Liver (tissue), 9 donors: ENCODE data around the gene CTTNBP2. TPM values are rescaled to one million over a fixed set of nuclear protein-coding genes. Genes with fewer than 3 reads are reported as not detected.

Experiments
- DNase-seq: peaks from one replicate; pipeline ENCODE4 v3.0.0-alpha.2; 2017; ENCODE audit warnings: low spot score
- H3K27ac ChIP-seq, 2 donors: one replicate each; pipeline ENCODE4 v1.7.0; 2013; ENCODE audit warnings: inconsistent platforms in 2 of 2, low read length in 2 of 2, control low read depth in 1 of 2, low read depth in 1 of 2, mild to moderate bottlenecking in 1 of 2
- H3K27me3 ChIP-seq, 4 donors: one replicate each; pipeline versions ENCODE4 v1.6.1 to v1.7.0; 2013; ENCODE audit warnings: low read length in 3 of 4, inconsistent platforms in 1 of 4, mild to moderate bottlenecking in 1 of 4, moderate library complexity in 1 of 4; ENCODE audit not compliant: control insufficient read depth in 4 of 4, insufficient read depth in 4 of 4
- H3K36me3 ChIP-seq, 4 donors: one replicate each; pipeline versions ENCODE4 v1.6.1 to v1.7.0; 2013; ENCODE audit warnings: low read length in 3 of 4, mild to moderate bottlenecking in 3 of 4, low read depth in 1 of 4, moderate library complexity in 1 of 4; ENCODE audit not compliant: control insufficient read depth in 4 of 4, insufficient read depth in 3 of 4
- H3K4me1 ChIP-seq, 4 donors: one replicate each; pipeline versions ENCODE4 v1.6.1 to v1.7.0; 2013; ENCODE audit warnings: low read length in 3 of 4, mild to moderate bottlenecking in 3 of 4, moderate library complexity in 1 of 4; ENCODE audit not compliant: control insufficient read depth in 4 of 4, insufficient read depth in 4 of 4
- H3K4me3 ChIP-seq, 3 donors: one replicate each; pipeline versions ENCODE4 v1.6.1 to v1.7.0; 2013; ENCODE audit warnings: low read length in 3 of 3, control low read depth in 1 of 3, low read depth in 1 of 3, mild to moderate bottlenecking in 1 of 3
- H3K9ac ChIP-seq, 2 donors: one replicate each; pipeline ENCODE4 v1.7.0; 2013; ENCODE audit warnings: low read length in 2 of 2, mild to moderate bottlenecking in 2 of 2, moderate library complexity in 2 of 2, control low read depth in 1 of 2, low read depth in 1 of 2
- H3K9me3 ChIP-seq, 4 donors: one replicate each; pipeline versions ENCODE4 v1.6.1 to v1.7.0; 2013; ENCODE audit warnings: low read length in 3 of 4; ENCODE audit not compliant: control insufficient read depth in 4 of 4
- FOXA1 ChIP-seq: IDR thresholded peaks from 2 replicates; pipeline ENCODE4 v1.6.1; 2016; ENCODE audit warnings: antibody characterized with exemption
- FOXA2 ChIP-seq: IDR thresholded peaks from 2 replicates; pipeline ENCODE4 v1.6.1; 2016; ENCODE audit warnings: antibody characterized with exemption
- GABPA ChIP-seq, 2 donors: IDR thresholded peaks in 1 of 2; conservative IDR thresholded peaks in 1 of 2; 2 replicates each; pipeline ENCODE4 v1.6.1; 2016; ENCODE audit warnings: antibody characterized with exemption in 2 of 2, mild to moderate bottlenecking in 1 of 2, moderate library complexity in 1 of 2
- HNF4A ChIP-seq, 2 donors: conservative IDR thresholded peaks; 2 replicates each; pipeline ENCODE4 v1.6.1; 2016; ENCODE audit warnings: antibody characterized with exemption in 2 of 2, mild to moderate bottlenecking in 2 of 2
- HNF4G ChIP-seq: IDR thresholded peaks from 2 replicates; pipeline ENCODE4 v1.6.1; 2016; ENCODE audit warnings: antibody characterized with exemption
- JUND ChIP-seq, 2 donors: IDR thresholded peaks; 2 replicates each; pipeline ENCODE4 v1.6.1; 2016; ENCODE audit warnings: antibody characterized with exemption in 2 of 2
- NR2F2 ChIP-seq: IDR thresholded peaks from 2 replicates; pipeline ENCODE4 v1.6.1; 2016; ENCODE audit warnings: antibody characterized with exemption
- RAD21 ChIP-seq, 2 donors: IDR thresholded peaks; 2 replicates each; pipeline ENCODE4 v1.6.1; 2016; ENCODE audit warnings: antibody characterized with exemption in 2 of 2, mild to moderate bottlenecking in 2 of 2
- TAF1 ChIP-seq: conservative IDR thresholded peaks from 2 replicates; pipeline ENCODE4 v1.6.1; 2016; ENCODE audit warnings: antibody characterized with exemption, mild to moderate bottlenecking
- YY1 ChIP-seq: IDR thresholded peaks from 2 replicates; pipeline ENCODE4 v1.6.1; 2016; ENCODE audit warnings: antibody characterized with exemption, mild to moderate bottlenecking
- WGBS: extraction: QIAGEN DNeasy Blood & Tissue Kit; methylation state at CpG from one replicate; pipeline ENCODE4 v1.1.7; 2013; 5-methylcytosine and 5-hydroxymethylcytosine counted together
- polyA plus RNA-seq, 2 donors: library from polyadenylated mRNA; stranded (reverse) in 1 of 2; unstranded in 1 of 2; fragments of 200-250 nt in 1 of 2; fragments of >200 nt in 1 of 2; fragmentation: Nextera tagmentation in 1 of 2; extraction: Ambion mirVana in 1 of 2; gene quantifications; one replicate each; pipeline versions ENCODE4 v1.2.1 to v1.2.3, GENCODE V29; 2013 to 2015
- total RNA-seq, 2 donors: library from RNA; depleted of rRNA; stranded (reverse); fragments of >200 nt; gene quantifications; one replicate each; pipeline ENCODE4 v1.2.3, GENCODE V29; 2014
- TF ChIP-seq, protein P1 (sequence below): fragments of 150-350 bp; IDR thresholded peaks from 2 replicates; pipeline ENCODE4 v1.5.1; 2017; ENCODE audit warnings: improper control_type of control experiment, low read depth, low read length; ENCODE audit not compliant: missing input control
- TF ChIP-seq, protein P2 (sequence below): IDR thresholded peaks from 2 replicates; pipeline ENCODE4 v1.6.1; 2016; ENCODE audit warnings: antibody characterized with exemption
- TF ChIP-seq, protein P3 (sequence below): IDR thresholded peaks from 2 replicates; pipeline ENCODE4 v1.6.1; 2016; ENCODE audit warnings: antibody characterized with exemption
- donor health status: healthy.
- donor health status: healthy.
- donor health status: healthy.
- donor health status: healthy.
- donor health status: healthy.

CTTNBP2 gene
- total and polyA plus RNA-seq, 4 donors = 1.2 to 1.7 (median 1.5) TPM

DNA sequence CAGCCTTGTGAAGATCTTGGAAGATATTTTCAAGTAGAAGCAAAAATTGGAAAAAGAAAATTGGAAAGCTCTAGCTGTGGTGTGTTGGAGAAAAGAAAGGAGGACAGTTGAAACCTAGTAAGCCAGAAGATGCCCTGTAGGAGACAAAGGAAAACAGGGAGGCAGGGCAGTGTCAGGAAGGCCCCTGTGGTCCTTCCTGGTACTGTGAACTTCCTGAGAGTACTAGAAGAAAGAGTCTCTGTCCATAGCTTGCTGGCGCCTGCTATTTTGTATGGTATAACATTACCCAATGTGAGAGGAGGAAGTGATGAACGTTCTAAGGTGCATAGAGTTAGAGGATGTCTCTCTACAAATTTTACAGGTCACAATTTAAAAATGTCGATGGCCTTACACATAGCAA is 183.1 kb downstream of the CTTNBP2 start (continued):
- TF ChIP-seq TAF1 (no peak), HNF4G (no peak)

DNA sequence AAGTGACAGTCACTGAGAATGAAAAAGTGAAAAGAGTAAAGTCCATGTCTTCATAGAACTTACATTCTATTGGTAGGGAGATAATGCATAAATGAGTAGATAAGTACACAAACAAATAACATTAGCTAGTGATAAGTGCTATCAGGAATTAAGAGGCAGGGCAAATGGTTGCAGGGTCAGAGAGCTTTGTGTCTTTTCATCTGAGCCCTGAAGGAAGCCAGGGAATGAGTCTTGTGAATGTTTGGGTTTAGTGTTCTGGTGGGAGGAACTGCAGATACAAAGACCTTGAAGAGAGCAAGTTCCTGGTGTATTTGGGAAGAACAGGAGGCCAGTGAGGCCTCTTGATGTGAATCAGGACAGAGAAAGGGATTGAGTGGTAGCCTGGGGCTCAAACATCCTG is 183.8 kb downstream of the CTTNBP2 start:
- no peak for DNase-seq
- H3K27me3 ChIP-seq = no peaks in the 10 kb centered on the region
- no peak overlapping the region for H3K4me3 ChIP-seq
- H3K36me3 ChIP-seq = no peaks in the 10 kb centered on the region
- no peak overlapping the region for H3K9ac ChIP-seq
- no peak overlapping the region for H3K27ac ChIP-seq
- TF ChIP-seq TAF1 (no peak), JUND (IDR thresholded peaks at IDR 0.05) (no peak), FOXA1 (no peak), NR2F2 (no peak), FOXA2 (no peak)
- TF ChIP-seq, protein P1, sequence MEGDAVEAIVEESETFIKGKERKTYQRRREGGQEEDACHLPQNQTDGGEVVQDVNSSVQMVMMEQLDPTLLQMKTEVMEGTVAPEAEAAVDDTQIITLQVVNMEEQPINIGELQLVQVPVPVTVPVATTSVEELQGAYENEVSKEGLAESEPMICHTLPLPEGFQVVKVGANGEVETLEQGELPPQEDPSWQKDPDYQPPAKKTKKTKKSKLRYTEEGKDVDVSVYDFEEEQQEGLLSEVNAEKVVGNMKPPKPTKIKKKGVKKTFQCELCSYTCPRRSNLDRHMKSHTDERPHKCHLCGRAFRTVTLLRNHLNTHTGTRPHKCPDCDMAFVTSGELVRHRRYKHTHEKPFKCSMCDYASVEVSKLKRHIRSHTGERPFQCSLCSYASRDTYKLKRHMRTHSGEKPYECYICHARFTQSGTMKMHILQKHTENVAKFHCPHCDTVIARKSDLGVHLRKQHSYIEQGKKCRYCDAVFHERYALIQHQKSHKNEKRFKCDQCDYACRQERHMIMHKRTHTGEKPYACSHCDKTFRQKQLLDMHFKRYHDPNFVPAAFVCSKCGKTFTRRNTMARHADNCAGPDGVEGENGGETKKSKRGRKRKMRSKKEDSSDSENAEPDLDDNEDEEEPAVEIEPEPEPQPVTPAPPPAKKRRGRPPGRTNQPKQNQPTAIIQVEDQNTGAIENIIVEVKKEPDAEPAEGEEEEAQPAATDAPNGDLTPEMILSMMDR = no peak
- no peaks in the 10 kb centered on the region for H3K9me3 ChIP-seq
- H3K4me1 ChIP-seq = no peaks in the 10 kb centered on the region

DNA sequence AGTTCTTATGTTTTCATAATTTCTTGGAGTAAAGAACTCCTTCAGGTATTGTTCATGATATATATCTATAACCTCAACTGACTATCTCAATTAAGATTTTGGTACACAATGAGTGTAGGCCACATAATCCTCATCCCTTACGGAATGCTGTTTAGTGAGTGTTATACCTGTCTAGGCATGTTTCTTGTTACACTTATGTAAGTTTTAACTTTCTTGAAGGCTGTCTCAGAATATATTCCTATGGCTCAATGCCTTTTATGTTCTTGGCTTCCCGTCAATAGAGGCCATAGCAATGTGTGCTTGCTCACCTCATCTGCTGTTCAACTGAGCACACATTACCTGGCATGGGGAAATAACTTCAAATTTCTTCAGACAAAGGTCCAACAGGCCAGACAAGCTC is 185.1 kb downstream of the CTTNBP2 start:
- Histone ChIP-seq H3K9ac (no peak overlapping the region), H3K27ac (no peak overlapping the region), H3K36me3 (no peaks in the 10 kb centered on the region), H3K4me3 (no peak overlapping the region), H3K4me1 (no peaks in the 10 kb centered on the region), H3K9me3 (no peaks in the 10 kb centered on the region), H3K27me3 (no peaks in the 10 kb centered on the region)
- no peak for DNase-seq
- TF ChIP-seq HNF4A (conservative IDR thresholded peaks at IDR 0.05) (no peak), FOXA2 (no peak), GABPA (IDR thresholded peaks at IDR 0.05 in 1 of 2, conservative IDR thresholded peaks at IDR 0.05 in 1 of 2) (no peak), YY1 (no peak), RAD21 (IDR thresholded peaks at IDR 0.05) (no peak), NR2F2 (no peak)
- TF ChIP-seq, protein P1 = no peak
- TF ChIP-seq, protein P2, sequence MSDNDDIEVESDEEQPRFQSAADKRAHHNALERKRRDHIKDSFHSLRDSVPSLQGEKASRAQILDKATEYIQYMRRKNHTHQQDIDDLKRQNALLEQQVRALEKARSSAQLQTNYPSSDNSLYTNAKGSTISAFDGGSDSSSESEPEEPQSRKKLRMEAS = no peak
- TF ChIP-seq, protein P3, sequence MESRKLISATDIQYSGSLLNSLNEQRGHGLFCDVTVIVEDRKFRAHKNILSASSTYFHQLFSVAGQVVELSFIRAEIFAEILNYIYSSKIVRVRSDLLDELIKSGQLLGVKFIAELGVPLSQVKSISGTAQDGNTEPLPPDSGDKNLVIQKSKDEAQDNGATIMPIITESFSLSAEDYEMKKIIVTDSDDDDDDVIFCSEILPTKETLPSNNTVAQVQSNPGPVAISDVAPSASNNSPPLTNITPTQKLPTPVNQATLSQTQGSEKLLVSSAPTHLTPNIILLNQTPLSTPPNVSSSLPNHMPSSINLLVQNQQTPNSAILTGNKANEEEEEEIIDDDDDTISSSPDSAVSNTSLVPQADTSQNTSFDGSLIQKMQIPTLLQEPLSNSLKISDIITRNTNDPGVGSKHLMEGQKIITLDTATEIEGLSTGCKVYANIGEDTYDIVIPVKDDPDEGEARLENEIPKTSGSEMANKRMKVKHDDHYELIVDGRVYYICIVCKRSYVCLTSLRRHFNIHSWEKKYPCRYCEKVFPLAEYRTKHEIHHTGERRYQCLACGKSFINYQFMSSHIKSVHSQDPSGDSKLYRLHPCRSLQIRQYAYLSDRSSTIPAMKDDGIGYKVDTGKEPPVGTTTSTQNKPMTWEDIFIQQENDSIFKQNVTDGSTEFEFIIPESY = no peak
- WGBS = 95% methylated on average over 2 of the region's 2 CpGs
